ENCODE data around the gene TEAD1.

GRCh38 chr11:12662101-12662689 lies 12.0 kb upstream of the TEAD1 start:
- TF ChIP-seq CTCF (conservative IDR thresholded peaks at IDR 0.05; ENCODE audit: low read length) (no peak), EZH2phosphoT487 (IDR thresholded peaks at IDR 0.05; ENCODE audit: borderline replicate concordance, low read depth, low read length) (no peak)
